ENCODE data around the gene SHISAL2A.
A peak's percentile ranks its signal among the peaks of the same experiment; 100 is the strongest.
"Not testable (repeated sequence)": the region's sequence is repeated elsewhere in the genome, so short reads cannot be mapped to it uniquely, and the experiment has no call there.

Gene SHISAL2A

GRCh38 chr1:52692697-52693096 is 59.7 kb downstream of the SHISAL2A start:
- DNase-seq: no peak

- DNase-seq: not testable (repeated sequence)
Observed at GRCh38 chr1:52693351-52693750, 60.4 kb downstream of the SHISAL2A start.

GRCh38 chr1:52693843-52694242 is 60.9 kb downstream of the SHISAL2A start:
- no peak for DNase-seq

- DNase-seq: no peak
Observed at GRCh38 chr1:52695627-52696026, 62.7 kb downstream of the SHISAL2A start.

- peak; percentile 75 to 87 for DNase-seq
Observed at GRCh38 chr1:52697795-52698674, 65.1 kb downstream of the SHISAL2A start, which contains the start of gene COA7. Gene COA7 (minus strand): TSS chr1:52698347. CDS start chr1:52698326, 21 bp downstream.

GRCh38 chr1:52702886-52703787 is 70.2 kb downstream of the SHISAL2A start:
- DNase-seq: peak; percentile 95 to 97

GRCh38 chr1:52706136-52706670 is 73.2 kb downstream of the SHISAL2A start:
- DNase-seq: no peak

Data from SHP77 (cell line).